ENCODE measurements around the gene MC3R.

MC3R gene

GRCh38 chr20:56249956-56250355 is 1.4 kb downstream of the MC3R start:
- no peak for DNase-seq (ENCODE audit: low read depth, low spot score)

- DNase-seq (ENCODE audit: low read depth, low spot score): no peak
These were observed 9.1 kb downstream of the MC3R start for GRCh38 chr20:56257604-56258003.

- DNase-seq (ENCODE audit: low read depth, low spot score): no peak
These were observed 11.4 kb downstream of the MC3R start for GRCh38 chr20:56259948-56260347.

- no peak for DNase-seq (ENCODE audit: low read depth, low spot score)
These were observed 20.0 kb downstream of the MC3R start for GRCh38 chr20:56268536-56268935.

GRCh38 chr20:56271974-56272373 is 23.4 kb downstream of the MC3R start:
- DNase-seq (ENCODE audit: low read depth, low spot score): no peak

GRCh38 chr20:56273491-56273890 is 25.0 kb downstream of the MC3R start:
- no peak for DNase-seq (ENCODE audit: low read depth, low spot score)

GRCh38 chr20:56274156-56274555 is 25.6 kb downstream of the MC3R start:
- no peak for DNase-seq (ENCODE audit: low read depth, low spot score)

GRCh38 chr20:56278196-56278595 is 29.7 kb downstream of the MC3R start:
- DNase-seq (ENCODE audit: low read depth, low spot score): no peak

GRCh38 chr20:56285496-56285895 is 37.0 kb downstream of the MC3R start:
- DNase-seq (ENCODE audit: low read depth, low spot score): no peak

- no peak for DNase-seq (ENCODE audit: low read depth, low spot score)
These were observed 41.1 kb downstream of the MC3R start for GRCh38 chr20:56289652-56290051.

- DNase-seq (ENCODE audit: low read depth, low spot score): no peak
These were observed 50.8 kb downstream of the MC3R start for GRCh38 chr20:56299362-56299761.
